Transverse colon (tissue), 3 donors: ENCODE measurements around the gene TOGARAM2.

Experiments
- CTCF ChIP-seq, 5 experiments: fragments of 200-600 bp in 3 of 5; fragments of 450-650 bp in 2 of 5; sonication (generic) in 3 of 5; IDR thresholded peaks; 1 replicate in 2 of 5; 2 replicates in 3 of 5; pipeline ENCODE4 v1.5.1; 2016 to 2017; ENCODE audit warnings: antibody characterized with exemption in 5 of 5, inconsistent platforms in 3 of 5, mild to moderate bottlenecking in 2 of 5, moderate library complexity in 1 of 5
- POLR2A ChIP-seq: fragments of 450-650 bp; IDR thresholded peaks from one replicate; pipeline ENCODE4 v1.6.1; 2016; ENCODE audit warnings: antibody characterized with exemption, mild to moderate bottlenecking, moderate library complexity

GRCh38 chr2:29000481-29000880 lies 19.4 kb downstream of the TOGARAM2 start:
- TF ChIP-seq CTCF (IDR thresholded peaks at IDR 0.05), result no peak
- TF ChIP-seq POLR2A, result no peak
